Inflammatory macrophage treated with lipopolysaccharide for 1 hour (primary cell): ENCODE results near the gene SEBOX.

Source experiments
- DNase-seq, 2 donors: peaks; one replicate each; pipeline ENCODE4 v3.0.0-alpha.2; 2020 to 2022

Gene SEBOX

DNA sequence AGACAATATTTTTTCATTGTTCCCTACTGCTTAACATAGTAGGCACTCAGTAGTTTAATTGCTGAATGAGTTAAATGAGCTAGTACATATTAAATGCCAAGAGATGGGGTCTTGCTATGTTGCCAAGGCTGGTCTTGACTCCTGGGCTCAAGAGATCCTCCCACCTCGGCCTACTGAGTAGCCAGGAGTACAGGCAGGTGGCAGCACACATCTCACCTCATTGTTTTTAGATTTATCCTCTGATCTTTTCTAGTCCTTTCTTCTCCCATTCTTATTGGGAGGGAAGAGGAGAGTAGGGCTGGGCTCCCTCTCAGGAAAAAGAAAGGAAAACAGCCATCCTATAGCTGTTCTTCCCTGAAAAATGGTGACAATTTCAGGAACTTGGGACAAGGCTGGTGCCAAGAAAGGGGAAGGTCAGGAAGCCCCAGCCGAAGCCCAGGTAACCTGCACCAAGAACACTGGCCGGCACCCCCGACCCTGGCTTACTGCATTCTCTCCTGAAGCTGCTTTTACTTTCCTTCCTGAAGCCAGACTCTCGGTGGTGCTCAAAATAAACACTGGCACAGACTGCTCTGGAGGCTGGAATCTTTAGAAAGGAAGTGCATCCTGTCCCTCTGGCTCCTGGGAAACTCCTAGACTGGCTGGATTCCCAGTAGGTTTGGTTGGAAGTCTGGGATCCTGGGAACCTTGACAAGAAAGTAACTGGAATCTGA, 26.8 kb downstream of the SEBOX start:
- DNase-seq = no peak

DNA sequence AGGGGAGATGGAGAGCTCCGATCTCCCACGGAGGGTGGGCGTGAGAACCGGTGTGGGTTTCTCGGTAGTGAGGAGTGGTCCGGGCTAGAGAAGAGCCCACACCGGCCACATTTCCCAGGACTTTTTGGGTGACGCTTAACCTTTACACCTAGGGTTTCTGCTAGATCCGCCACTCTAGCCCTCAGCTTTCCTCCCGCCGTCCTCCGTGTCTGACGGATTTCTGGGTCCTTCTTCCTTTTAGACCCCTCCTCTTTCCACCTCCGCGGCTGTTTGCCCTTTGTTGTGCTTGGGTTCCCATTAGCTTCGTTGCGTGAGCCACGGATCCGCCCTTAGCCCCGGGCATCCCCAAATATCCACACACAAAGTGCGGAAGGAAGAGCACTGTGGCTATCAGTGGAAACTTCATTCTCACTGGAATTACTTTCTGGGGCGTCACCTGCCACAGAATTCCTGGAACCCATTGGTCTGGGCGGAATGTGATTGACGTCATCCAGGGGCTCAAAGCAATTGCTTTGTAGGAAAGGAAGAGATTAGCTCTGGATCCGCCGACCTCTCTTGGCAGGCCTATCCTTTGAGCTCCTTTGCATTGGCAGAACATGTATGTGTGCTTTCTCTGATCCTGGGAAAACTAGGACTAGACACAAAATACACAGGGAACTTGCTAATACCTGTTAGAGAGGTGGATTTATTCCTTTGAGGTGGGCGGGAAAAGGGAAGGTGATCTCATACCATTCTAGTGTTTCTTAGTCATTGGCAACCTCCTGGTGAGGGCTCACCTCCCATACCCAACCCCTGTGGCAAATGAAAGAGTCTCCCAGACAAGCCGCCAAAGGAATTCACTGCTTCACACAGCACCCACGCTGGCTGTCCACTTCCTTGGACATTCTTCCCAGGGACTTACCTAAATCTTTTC, 28.8 kb downstream of the SEBOX start:
- DNase-seq = peak; percentile 64 to 66

DNA sequence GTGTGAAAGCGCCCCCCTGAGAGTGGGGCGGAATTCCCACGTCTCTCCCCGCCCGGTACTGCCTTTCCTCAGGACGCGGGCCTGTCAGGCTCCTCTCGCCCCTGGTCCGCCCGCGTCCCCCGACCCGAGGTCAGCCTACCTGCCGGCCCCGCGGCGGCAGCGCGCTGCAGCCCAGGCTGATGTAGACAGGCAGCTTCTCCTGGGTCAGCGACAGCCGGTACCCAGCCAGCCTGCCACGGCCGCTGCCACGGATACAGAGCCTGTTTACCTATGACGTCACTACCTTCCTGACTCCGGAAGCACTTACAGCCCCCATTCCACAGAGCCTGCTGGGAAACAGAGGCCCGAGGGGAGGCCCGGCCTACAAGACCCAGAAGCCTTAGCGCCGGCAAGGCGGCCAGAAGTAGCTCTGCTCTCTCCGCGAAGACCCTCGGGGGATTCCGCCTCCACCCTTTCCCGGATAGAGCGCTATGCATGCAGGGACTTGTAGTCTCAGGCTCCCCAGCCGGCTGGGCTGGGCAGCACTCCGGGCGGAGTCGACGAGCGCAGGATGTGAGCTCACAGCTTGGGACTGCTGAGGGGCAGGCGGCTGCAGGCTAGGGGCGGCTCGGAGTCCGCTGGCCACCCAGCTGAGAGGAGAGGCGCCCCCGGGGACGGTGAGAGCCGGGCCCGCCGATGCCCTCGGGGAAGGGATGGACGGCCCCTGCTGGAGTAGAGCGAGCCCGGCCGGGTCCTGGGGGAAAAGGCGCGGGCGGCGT, 29.6 kb downstream of the SEBOX start, which contains the start of the genes IFT20 and TNFAIP1:
TSS of gene IFT20 (minus strand) at position 272 of the 758 bp plus-strand sequence. CDS start 3,487 bp downstream, outside the sequence.
TSS of gene TNFAIP1 (plus strand) at position 561 of the 758 bp plus-strand sequence. CDS start 3,761 bp downstream, outside the sequence.
- peak; percentile 98 to 100 for DNase-seq

DNA sequence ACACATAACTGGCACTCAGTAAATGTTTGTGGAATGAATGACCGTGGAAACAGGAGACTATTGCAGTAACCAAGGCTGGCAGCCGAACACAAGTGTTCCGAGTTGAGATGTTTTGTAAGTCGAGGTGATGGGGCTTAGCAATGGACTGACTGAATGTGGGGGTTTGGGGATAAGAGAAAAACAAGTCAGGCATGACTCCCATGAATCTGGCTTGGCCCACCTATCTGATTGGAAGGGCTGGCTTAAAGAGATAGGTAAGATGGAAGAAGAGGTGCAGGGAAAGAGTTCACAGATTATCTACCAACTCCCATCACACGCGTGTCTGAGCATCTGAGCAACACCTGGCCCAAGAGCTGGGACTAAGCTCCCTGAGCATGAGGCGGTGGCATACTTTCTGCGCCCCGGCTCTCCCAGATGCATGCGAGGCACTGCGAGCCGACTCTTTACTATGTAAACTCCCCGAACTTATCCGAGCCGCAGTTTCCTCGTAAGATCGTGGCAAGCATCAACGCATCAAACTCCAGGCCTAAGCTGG, 30.3 kb downstream of the SEBOX start:
- no peak for DNase-seq

DNA sequence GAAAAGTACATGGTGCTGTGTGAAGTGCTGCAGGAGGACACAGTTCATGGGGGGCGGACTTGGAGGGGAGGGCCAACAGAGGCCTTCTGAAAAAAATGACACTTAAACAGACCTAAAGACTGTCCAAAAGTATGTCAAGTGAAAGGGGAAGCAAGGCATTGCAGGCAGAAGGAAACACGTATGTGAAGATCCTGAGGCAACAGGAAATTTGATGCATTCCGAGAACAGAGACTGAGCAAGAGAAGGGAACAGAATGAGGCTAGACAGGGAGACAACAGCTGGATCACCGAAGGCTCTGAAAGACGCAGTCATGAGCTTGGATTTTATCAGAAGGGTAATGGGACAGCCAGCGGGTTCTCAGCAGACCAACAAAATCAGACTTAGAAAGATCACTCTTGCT, 30.8 kb downstream of the SEBOX start:
- DNase-seq = peak; percentile 31 to 56

DNA sequence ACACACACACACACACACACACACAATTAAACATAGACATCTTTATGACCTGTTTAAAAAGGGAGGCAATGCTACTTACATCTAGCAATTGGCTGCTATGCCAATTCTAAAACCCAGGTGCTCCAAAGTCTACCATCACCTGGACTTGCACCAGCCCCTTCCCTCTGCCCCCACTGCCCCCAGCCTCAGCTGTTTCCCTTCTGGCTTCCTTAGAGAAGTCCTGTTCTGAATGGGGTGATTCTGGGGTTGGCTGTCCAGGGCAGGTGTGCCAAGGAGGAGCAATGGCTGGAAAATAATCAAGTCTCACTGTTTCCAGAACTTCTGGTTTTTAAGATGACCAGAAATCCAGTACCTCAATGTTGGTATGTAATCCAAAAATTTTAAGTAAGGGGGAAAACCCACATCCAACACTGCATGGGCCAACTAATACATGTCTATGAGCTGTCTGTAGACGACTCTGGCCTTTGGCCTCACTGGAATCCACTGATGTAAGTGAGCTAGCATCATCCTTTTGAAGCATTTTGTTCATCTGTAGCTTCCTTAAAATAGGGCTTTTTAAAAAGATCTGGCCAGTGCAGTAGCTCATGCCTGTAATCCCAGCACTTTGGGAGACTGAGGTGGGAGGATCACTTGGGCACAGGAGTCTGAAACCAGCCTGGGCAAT, 31.8 kb downstream of the SEBOX start:
- no peak for DNase-seq

DNA sequence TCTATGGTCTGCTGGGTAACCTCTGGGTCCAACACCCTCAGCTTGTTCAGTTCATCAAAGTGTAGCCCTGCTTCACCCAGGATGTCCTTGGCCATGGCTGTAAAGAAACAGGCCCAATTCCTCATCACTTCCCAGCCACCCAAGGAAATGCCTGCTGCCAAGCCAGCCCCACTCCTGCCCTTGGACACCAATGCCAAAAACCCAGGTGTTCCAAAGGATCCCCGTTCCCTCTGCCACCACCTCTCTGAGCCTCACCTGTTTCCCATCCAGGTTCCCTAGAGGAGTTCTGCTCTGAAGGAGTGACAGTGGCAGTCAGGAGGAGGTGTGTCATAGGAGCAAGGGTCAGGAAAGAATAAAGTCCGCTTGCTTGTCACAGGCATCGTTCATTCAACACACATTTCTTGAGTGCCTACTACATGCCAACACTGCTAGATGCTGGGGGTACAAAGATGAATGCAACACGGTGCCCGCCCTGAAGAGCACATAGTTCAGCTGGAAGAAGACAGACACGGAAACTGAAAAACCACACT, 33.0 kb downstream of the SEBOX start:
- DNase-seq = no peak

DNA sequence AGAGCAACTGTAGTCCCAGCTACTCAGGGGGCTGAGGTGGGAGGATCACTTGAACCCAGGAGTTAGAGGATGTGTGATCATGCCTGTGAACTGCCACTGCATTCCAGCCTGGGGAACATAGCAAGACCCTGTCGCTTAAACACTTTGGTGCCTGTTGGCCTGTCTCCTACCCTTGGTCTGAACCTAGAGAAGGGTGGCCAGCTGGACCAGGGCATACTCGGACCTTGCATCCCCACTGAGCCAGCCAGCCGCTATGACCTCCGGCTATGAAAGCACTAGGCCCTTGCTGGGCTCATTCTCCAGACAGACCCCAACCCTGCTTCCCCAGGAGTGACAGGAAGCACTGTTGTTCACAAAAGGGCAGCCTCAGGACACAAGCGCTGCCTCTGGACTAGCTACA, 34.3 kb downstream of the SEBOX start:
- no peak for DNase-seq

DNA sequence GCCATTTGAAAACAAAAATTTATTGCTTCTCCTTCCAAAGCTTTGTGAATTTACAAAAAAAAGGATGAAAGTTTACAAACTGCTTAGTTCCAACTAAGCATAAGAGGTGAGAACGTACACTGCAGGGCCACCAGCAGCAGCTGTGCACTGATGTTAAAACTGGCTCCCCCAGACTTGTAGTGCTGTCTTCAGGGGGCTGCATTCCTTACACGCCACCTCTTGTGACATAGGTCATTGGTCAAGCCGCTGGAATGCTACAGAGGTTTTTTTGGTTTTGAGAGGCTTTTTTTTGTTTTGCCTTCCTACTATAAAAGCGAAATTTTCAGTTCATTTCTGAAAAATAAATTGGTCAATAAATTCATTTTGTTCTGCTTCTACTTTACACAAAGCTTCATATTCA, 36.7 kb downstream of the SEBOX start:
- no peak for DNase-seq

DNA sequence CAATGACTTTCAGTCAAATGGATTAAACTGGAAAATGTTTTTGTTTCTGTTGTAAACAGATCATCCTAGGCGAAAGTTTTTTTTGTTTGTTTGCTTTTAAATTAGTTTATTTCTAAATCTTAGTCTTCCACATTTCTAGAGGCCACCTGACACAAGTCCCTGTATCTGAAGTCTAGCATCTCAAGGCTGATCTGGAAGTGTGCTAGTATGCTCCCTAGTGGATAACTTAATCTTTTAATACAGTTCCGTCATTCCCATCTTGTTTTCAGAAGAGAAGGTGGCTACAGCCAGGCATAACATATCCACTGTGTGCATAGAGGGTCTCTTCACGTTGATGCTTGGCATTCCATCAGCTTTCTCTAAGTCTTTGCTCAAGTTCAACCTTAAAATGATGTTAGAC, 37.3 kb downstream of the SEBOX start:
- DNase-seq = no peak

DNA sequence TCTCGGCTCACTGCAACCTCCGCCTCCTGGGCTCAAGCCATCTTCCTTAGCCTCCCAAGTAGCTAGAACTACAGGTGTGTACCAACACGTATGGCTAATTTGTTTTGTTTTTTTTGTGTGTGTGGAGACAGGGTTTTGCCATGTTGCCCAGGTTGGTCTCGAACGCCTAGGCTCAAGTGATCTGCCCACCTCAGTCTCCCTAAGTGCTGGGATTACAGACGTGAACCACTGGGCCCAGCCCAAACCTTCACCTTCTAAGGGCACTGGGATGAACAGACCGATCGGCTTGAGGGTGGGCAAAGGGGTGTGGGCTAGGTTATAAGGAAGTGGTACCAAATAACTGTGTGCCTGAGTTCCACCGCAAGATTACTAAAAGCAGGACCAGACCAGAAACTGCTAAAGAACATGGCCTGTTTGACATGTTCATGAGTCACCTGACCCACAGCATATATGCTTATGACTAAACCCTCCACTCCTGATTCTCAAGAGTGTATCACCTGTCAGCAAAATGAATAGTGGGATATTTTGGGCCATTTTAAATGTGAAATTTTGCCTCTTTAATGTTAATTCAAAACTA, 37.9 kb downstream of the SEBOX start:
- DNase-seq = no peak

DNA sequence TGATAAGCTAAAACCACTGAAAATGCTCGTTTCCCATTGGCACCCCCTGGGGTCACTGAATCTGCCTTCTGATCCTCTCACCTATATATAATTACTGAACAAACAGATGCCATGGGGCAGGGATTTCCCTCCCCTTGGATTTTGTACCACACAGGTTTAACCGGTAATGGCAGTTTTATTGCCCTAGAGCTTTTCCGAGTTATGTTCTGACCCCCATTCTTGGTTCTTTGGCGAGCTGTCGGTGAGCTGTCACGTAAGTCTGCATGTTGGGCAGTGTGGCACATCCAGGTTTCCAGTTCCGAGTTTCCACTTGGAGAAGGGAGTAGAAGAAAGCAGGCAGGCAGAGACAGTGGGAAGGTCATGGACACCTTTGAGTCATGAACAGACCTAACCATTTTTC, 38.9 kb downstream of the SEBOX start:
- no peak for DNase-seq

DNA sequence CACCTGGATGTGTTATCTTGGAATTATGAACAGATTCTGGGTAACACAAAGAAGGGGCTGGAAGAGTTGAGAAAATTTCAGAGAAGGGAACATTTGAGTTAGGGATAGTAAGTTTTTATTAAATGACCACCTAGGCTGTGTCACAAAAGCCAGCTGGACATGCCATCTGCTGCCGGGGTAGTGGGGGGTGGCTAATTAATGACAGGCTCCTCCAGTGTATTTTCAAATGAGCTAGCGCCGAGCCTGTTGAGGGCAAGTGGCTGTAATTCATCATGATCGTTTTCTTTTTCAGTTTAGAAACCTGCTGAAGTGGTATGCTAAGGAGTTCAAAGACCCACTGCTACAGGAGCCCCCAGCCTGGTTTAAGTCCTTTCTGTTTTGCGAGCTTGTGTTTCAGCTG, 39.8 kb downstream of the SEBOX start:
- DNase-seq = no peak

DNA sequence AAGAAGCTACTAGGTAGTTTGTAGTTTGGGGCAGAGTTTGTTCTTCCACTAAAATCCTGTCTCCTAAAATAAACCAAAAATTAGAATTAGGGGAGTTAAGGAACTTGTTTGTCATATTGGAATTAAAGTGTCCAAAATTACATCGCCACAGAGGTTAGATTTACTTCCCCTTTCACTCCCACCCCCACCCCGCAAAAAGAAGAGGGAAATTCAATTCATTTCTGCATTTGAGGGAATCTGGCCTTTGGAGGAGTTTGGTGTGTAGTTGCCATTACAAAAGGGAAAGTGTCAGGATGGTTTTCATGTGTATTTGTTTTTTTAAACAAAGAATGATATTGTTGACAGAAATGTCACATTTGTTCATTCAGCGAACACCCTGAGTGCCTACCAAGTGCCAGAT, 40.2 kb downstream of the SEBOX start:
- peak; percentile 50 to 56 for DNase-seq

DNA sequence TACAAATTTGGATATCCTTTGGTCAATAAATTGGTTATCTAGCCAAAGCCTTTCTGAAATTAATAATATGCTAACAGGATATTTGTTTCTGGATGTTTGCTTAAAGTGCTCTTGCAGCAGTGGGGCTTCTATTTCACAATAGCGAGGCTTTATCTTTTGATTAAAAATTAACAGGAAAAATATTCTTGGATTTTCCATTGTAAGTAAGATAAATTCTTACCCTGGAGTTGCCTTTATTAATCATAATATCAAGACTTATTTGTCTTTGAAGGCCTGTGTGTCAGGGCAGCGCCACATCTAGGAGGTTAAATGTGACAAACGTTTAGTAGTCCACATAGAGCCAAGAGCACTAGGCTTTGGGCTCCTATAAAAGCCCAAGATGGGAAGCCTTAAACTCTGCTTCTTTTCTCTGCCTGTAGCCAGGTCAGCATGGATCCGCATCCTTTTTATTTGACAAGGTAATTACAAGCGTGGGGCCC, 40.7 kb downstream of the SEBOX start:
- DNase-seq = no peak

DNA sequence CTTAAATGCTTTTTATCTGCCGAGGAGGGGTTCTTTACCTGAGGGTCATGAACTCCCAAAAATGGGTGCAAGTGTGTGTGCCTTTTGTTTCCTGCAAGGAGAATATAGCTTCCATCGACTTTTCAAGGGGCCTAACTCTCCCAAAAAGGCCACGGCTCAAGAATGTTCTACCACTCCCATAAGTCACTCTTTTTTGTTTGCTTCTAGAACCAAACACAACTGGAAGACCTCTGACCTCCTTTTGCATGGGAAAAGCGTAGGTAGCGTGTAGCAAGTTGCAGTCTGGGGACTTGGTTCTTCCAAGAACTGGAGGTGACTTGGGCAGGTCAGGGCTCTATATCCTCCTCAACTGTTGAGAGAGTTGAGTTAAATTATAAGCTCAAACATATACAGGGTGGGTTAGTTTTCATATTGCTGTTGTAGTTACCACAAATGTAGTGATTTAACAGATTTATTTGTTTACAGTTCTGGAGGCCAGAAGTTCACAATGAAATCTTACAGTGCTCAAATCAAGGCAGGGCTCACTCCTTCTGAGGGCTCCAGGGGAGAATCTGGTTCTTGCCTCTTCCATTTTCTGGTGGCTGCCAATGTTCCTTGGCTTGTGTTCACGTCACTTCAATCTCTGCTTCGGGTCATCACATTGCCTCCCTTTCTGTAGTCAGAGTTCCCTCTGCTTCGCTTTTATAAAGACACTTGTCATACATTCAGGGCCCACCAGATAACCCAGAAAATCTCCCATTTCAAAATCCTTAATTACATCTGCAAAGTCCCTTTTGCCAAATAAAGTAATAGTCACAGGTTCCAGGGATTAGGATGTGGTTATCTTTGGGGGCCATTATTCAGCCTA, 44.6 kb downstream of the SEBOX start:
- DNase-seq = no peak

DNA sequence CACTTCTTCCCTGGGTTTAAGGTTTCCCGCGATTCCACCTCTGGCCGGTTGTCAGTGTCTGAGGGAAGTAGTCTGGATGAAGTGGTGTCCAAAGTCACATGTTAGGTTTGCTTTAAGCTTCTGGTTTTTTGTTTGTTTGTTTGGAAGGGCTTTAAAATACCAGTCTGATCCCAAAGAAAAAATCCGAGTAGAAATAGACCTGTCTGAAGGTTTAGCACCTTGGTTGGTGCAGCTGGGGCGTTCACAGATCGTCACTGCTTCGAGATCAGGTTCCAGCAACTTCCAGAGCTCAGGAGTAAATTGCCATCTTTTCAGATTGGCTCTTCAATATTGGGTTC, 45.4 kb downstream of the SEBOX start:
- peak in 1 of 2 donors; percentile 2 for DNase-seq

DNA sequence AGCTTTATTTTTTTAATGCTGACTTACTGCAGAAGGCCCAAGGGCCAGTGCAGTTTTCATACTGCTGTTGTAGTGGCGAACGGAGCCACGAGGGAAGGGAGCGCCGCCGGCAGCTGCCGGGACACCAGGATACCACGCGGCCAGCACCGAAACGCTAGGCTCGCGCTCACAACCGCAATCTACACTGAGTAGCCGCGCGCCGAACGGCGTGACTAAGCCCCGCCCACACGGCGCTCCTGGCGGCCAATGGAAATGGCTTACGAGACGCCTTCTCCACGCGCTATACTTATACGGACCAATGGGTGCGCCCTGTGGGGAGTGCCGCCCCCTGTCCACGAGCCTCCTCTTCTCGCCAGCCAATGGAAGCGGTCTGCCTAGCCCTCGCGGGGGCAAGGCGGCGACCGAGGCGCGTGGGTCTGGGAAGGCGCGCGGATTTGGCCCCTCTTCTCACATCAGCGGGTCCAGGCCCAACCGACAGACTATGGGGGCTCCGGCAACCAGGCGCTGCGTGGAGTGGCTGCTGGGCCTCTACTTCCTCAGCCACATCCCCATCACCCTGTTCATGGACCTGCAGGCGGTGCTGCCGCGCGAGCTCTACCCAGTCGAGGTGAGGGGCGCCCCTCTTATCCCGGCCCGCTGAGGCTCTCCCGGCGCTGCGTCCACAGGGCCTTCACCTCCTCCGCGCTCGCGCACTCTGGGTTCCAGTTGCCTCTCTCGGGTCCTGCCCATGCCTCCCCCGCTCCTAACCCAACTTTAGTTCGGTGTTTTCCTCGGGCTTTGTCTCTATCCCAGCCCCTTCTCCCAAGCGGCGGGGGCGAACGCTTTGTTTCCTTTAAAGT, 46.0 kb downstream of the SEBOX start, which contains the start of gene TMEM97:
TSS of gene TMEM97 (plus strand) at position 442 of the 839 bp plus-strand sequence. CDS start at position 482, 40 bp downstream.
- DNase-seq = peak; percentile 97 to 98

DNA sequence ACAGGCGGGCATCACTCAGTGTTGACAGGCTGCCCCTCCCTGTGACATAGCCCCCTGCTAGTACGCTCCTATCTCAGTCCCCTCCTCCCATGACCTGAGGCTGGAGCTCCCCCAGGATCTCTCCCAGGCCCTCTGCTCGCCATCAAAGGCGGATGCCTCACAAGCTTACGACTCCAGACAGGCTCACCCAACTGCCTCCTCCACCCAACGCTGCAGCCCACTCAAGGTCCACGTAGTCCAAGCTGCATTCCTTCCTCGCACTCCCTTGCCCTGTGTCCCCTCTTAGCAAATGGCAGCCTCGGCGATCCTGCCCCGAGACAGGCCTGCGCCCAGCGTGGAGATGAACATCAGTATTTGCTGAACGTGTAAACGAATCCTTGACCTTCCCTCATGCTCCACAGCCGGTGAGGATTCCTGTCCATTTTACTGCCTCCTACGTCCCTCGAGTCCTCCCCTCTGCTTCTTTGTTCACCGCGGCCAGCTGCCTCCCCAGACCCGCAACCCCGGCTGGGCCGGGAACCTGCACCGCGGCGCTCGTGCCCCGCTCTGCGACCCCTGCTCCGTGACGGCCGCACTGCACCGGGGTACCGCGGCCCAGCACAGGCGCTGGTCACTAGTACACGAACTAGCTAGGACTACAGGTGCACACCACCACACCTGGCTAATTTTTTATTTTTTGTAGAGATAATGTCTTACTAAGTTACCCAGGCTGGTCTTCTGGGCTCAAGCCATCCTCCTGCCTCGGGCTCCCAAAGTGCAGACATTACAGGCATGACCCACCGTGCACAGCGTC, 46.8 kb downstream of the SEBOX start:
- DNase-seq = no peak
